G401.6 (cell line): ENCODE measurements around the gene PM20D2.

Experiments
- FAIRE-seq: peaks from 2 replicates; lab custom pipeline; 2012; peaks lifted over from hg19 to GRCh38; lab: Jason Lieb, UNC

Gene PM20D2

GRCh38 chr6:89204096-89204495, 58.2 kb downstream of the PM20D2 start:
- FAIRE-seq = no peak

DNA sequence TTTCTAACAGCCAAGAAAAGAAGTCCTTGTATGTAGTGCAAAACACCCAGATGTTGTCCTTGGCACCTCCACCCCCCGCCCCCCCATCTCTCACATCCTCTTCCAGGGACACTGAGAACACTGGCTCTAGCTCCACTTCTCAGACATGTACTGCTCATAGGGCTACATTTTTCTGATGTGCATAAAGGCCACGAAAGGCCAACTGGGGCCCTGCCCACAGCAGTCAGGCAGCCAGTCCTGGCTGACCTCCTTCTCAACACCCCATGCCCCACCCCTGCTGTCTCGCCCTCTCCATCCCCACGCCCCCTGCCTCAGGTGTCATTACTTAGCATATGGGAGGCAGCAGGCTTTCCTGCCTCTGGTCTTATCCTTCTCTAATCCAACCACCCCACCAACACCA, 60.0 kb downstream of the PM20D2 start:
- no peak for FAIRE-seq

DNA sequence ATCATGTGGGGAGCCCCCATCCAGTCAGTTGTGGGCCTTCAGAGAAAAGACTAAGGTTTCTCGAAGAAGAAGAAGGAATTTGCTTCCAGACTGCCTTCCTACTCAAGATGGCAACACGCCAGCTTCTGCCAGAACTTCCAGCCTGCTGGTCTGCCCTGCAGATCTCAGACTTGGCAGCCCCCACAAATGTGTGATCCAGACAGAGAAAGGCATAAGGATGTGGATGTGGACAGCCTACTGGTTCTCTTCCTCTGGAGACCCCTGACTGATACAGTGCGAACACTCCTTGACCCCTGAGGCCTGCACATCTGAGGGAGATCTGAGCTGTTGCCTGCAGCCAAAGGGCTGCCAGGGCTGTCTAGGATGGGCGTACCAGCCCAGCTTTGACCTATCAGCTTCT, 62.7 kb downstream of the PM20D2 start:
- FAIRE-seq = no peak

GRCh38 chr6:89209457-89209856, 63.6 kb downstream of the PM20D2 start:
- FAIRE-seq = no peak

GRCh38 chr6:89212472-89212871, 66.6 kb downstream of the PM20D2 start:
- FAIRE-seq = no peak

GRCh38 chr6:89214197-89214596, 68.3 kb downstream of the PM20D2 start:
- FAIRE-seq = no peak
